ENCODE data around the gene NRXN3. TPM values are rescaled to one million over a fixed set of nuclear protein-coding genes. Genes with fewer than 3 reads are reported as not detected.

The NRXN3 gene
- total and polyA plus RNA-seq, 2 of the 13 experiments (the other 11 are each of a cell fraction or from before 2014, with no cell fraction given) = 0.03 TPM; not detected in 1

- no peak for TF ChIP-seq BRF2 (CRISPR knock-in tag; IDR thresholded peaks at IDR 0.05)
- TF ChIP-seq CTCF (CRISPR knock-in tag; IDR thresholded peaks at IDR 0.05) = peak; percentile 69
- TF ChIP-seq CEBPB (IDR thresholded peaks at IDR 0.05; ENCODE audit: borderline replicate concordance, low read depth, low read length) = peak; percentile 96
- no peak for TF ChIP-seq KLF9 (CRISPR knock-in tag; IDR thresholded peaks at IDR 0.05; ENCODE audit: low read depth)
- no peak for TF ChIP-seq KIAA2018 (CRISPR knock-in tag; IDR thresholded peaks at IDR 0.05; ENCODE audit: borderline replicate concordance)
- no peak for TF ChIP-seq ZNF513 (CRISPR knock-in tag; conservative IDR thresholded peaks at IDR 0.05)
- no peak for TF ChIP-seq TOE1 (CRISPR knock-in tag; IDR thresholded peaks at IDR 0.05)
- no peak for TF ChIP-seq RFXANK (CRISPR knock-in tag; IDR thresholded peaks at IDR 0.05)
- TF ChIP-seq ZNF589 (CRISPR knock-in tag; conservative IDR thresholded peaks at IDR 0.05) = no peak
- no peak for TF ChIP-seq CERS6 (CRISPR knock-in tag; IDR thresholded peaks at IDR 0.05)
- no peak for TF ChIP-seq ZNF564 (CRISPR knock-in tag; IDR thresholded peaks at IDR 0.05)
- no peak for TF ChIP-seq GABPB1 (CRISPR knock-in tag; IDR thresholded peaks at IDR 0.05)
- TF ChIP-seq HNRNPH1 (optimal IDR thresholded peaks at IDR 0.05; ENCODE audit: low read depth, low read length) = no peak
- peak; percentile 49 for TF ChIP-seq SMC3 (IDR thresholded peaks at IDR 0.05; ENCODE audit: low read length)
- no peak for TF ChIP-seq PHF20 (CRISPR knock-in tag; IDR thresholded peaks at IDR 0.05)
Measured at GRCh38 chr14:78448164-78449094, 278.3 kb downstream of the NRXN3 start (continued).

Data from HepG2 (cell line).